Kidney (tissue), 14 donors: ENCODE data around the gene NR3C2. TPM values are rescaled to one million over a fixed set of nuclear protein-coding genes. Genes with fewer than 3 reads are reported as not detected.
"Not testable (repeated sequence)": the region's sequence is repeated elsewhere in the genome, so short reads cannot be mapped to it uniquely, and the experiment has no call there.

ENCODE experiments used
- DNase-seq, 5 donors: peaks; one replicate each; pipeline ENCODE4 v3.0.0-alpha.2; 2013 to 2020
- FAIRE-seq: peaks from 2 replicates; lab custom pipeline; 2012; peaks lifted over from hg19 to GRCh38; lab: Jason Lieb, UNC
- H3K27ac ChIP-seq, 2 donors: one replicate each; pipeline ENCODE4 v1.7.0; 2013; ENCODE audit warnings: low read depth in 2 of 2, low read length in 2 of 2, inconsistent platforms in 1 of 2
- H3K27me3 ChIP-seq: one replicate; pipeline ENCODE4 v1.7.1; 2013; ENCODE audit warnings: low read length, inconsistent platforms; ENCODE audit not compliant: control insufficient read depth, insufficient read depth
- H3K36me3 ChIP-seq, 3 donors: one replicate each; pipeline versions ENCODE4 v1.7.0 to v1.7.1; 2013; ENCODE audit warnings: low read length in 3 of 3, control low read depth in 1 of 3, inconsistent platforms in 1 of 3; ENCODE audit not compliant: insufficient read depth in 3 of 3, control insufficient read depth in 2 of 3
- H3K4me1 ChIP-seq, 3 donors: one replicate each; pipeline versions ENCODE4 v1.7.0 to v1.7.1; 2013; ENCODE audit warnings: low read length in 3 of 3, inconsistent platforms in 1 of 3, low read depth in 1 of 3; ENCODE audit not compliant: control insufficient read depth in 2 of 3, insufficient read depth in 2 of 3
- H3K4me3 ChIP-seq, 3 donors: one replicate each; pipeline versions ENCODE4 v1.7.0 to v1.8.1; 2013; ENCODE audit warnings: low read length in 3 of 3, control low read depth in 1 of 3, inconsistent platforms in 1 of 3
- H3K9ac ChIP-seq, 3 donors: one replicate each; pipeline versions ENCODE4 v1.7.0 to v1.7.1; 2013; ENCODE audit warnings: low read length in 3 of 3, control low read depth in 1 of 3, inconsistent platforms in 1 of 3
- H3K9me3 ChIP-seq, 3 donors: one replicate each; pipeline versions ENCODE4 v1.7.0 to v1.7.1; 2013; ENCODE audit warnings: low read length in 3 of 3, control low read depth in 1 of 3, inconsistent platforms in 1 of 3; ENCODE audit not compliant: control insufficient read depth in 2 of 3, insufficient read depth in 1 of 3
- intact Hi-C: fragments of 100-400 bp; cut with DNase I; formaldehyde crosslinking; loops from one replicate; pipeline ENCODE4 v1.11.1; 2022
- polyA plus RNA-seq: library from polyadenylated mRNA; stranded (reverse); fragments of 350-450 nt; fragmentation: Illumina TruSeq; extraction: RNeasy Lipid Tissue Mini Kit (QIAGEN cat#74804); gene quantifications from one replicate; pipeline ENCODE4 v1.2.3, GENCODE V29; 2014; ENCODE audit warnings: low read depth, low replicate concordance; ENCODE audit not compliant: insufficient read depth
- total RNA-seq: library from RNA; stranded (reverse); fragmentation: NEBNext Ultra II Directional; extraction: Animal tissue kit (Norgen Biotek cat#: 25700); gene quantifications from one replicate; pipeline ENCODE4 v1.2.1, GENCODE V29; 2021
- TF ChIP-seq, protein P1 (sequence below): IDR thresholded peaks from 3 replicates; pipeline ENCODE4 v1.5.1; 2012; ENCODE audit warnings: mild to moderate bottlenecking, moderate library complexity, borderline replicate concordance; ENCODE audit not compliant: insufficient read depth; ENCODE audit errors: extremely low read depth
- donor health status: control.
- donor health status: control.
- donor health status: control.
- donor health status: control.
- donor health status: control.
- donor health status: DM: yes; HTN: yes; CAD: no.
- donor health status: Normal renal cell carcinoma (clear cell type).

The NR3C2 gene
- total and polyA plus RNA-seq, 2 donors from 2014 or later: 8.7 to 43.4 TPM

DNA sequence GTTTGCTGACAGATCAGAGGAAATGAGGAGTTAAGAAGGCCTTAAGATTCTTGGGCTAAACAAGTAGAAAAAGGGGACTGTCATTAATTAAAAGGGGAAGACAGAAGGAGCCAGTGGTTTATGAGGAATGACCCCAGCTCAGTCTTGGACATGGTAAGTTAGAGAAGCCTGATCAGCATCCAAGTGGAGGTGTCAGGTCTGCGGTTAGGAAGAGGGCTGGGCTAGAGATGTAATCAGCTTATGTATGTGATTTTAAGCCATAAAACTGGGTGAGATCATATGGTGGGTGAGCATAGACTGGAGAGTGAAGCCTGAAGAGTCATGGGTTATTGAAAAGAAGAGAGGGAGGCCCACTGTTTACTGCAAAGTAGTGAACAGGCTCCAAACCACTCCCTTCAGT lies 246.1 kb downstream of the NR3C2 start:
- H3K4me1 ChIP-seq: peaks cover 0 to 3% (median 0%) of the 10 kb centered on the region in 3 donors
- TF ChIP-seq, protein P1, sequence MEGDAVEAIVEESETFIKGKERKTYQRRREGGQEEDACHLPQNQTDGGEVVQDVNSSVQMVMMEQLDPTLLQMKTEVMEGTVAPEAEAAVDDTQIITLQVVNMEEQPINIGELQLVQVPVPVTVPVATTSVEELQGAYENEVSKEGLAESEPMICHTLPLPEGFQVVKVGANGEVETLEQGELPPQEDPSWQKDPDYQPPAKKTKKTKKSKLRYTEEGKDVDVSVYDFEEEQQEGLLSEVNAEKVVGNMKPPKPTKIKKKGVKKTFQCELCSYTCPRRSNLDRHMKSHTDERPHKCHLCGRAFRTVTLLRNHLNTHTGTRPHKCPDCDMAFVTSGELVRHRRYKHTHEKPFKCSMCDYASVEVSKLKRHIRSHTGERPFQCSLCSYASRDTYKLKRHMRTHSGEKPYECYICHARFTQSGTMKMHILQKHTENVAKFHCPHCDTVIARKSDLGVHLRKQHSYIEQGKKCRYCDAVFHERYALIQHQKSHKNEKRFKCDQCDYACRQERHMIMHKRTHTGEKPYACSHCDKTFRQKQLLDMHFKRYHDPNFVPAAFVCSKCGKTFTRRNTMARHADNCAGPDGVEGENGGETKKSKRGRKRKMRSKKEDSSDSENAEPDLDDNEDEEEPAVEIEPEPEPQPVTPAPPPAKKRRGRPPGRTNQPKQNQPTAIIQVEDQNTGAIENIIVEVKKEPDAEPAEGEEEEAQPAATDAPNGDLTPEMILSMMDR: no peak
- H3K27ac ChIP-seq: no peak overlapping the region
- no peaks in the 10 kb centered on the region for H3K27me3 ChIP-seq
- H3K4me3 ChIP-seq: no peak overlapping the region
- intact Hi-C loops: no loop called here
- H3K9ac ChIP-seq: no peak overlapping the region
- peaks cover 0 to 8% (median 4%) of the 10 kb centered on the region in 3 donors for H3K36me3 ChIP-seq
- no peak for FAIRE-seq
- no peak for DNase-seq
- no peaks in the 10 kb centered on the region for H3K9me3 ChIP-seq

DNA sequence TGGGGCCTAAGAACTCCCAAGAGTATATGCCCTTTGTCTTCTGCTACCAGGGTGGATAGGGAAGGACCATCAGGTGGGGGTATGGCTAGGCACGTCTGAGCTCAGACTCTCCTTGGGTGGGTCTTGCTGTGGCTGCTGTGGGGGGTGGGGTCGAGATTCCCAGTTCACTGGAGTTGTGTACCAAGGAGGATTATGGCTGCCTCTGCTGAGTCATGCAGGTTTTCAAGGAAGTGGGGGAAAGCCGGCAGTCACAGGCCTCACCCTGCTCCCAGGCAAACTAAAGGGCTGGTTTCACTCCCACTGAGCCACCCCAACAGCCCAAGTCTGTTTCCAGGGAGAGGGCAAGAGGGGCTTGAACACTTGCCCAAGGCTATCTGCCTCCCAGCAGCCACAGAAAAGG lies 249.7 kb downstream of the NR3C2 start:
- peaks cover 0 to 3% (median 0%) of the 10 kb centered on the region in 3 donors for H3K4me1 ChIP-seq
- DNase-seq: no peak
- H3K9ac ChIP-seq: no peak overlapping the region
- no peaks in the 10 kb centered on the region for H3K27me3 ChIP-seq
- intact Hi-C loops: no loop called here
- no peak overlapping the region for H3K4me3 ChIP-seq
- H3K27ac ChIP-seq: no peak overlapping the region
- H3K36me3 ChIP-seq: peaks cover 0 to 8% (median 4%) of the 10 kb centered on the region in 3 donors
- FAIRE-seq: no peak
- TF ChIP-seq, protein P1: no peak
- H3K9me3 ChIP-seq: no peaks in the 10 kb centered on the region

DNA sequence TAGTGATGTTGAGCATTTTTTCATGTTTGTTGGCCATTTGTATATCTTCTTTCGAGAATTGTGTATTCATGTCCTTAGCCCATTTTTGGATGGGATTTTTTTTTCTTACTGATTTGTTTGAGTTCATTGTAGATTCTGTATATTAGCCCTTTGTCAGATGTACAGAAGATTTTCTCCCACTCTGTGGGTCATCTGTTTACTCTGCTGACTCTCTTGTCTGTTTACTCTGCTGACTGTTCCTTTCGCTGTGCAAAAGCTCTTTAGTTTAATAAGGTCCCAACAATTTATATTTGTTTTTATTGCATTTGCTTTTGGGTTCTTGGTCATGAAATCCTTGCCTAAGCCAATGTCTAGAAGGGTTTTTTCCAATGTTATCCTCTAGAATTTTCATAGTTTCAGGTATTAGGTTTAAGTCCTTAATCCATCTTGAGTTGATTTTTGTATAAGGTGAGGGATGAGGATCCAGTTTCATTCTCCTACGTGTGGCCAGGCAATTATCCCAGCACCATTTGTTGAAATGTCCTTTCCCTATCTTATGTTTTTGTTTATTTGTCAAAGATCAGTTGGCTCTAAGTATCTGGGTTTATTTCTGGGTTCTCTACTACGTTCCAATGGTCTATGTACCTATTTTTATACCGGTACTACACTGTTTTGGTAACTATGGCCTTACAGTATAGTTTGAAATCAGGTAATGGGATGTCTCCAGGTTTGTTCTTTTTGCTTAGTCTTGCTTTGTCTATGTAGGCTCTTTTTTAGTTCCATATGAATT lies 254.6 kb downstream of the NR3C2 start:
- FAIRE-seq, H3K27ac ChIP-seq, intact Hi-C loops, H3K4me1 ChIP-seq, H3K4me3 ChIP-seq, DNase-seq, H3K9ac ChIP-seq, H3K27me3 ChIP-seq, H3K9me3 ChIP-seq, H3K36me3 ChIP-seq: not testable (repeated sequence)

DNA sequence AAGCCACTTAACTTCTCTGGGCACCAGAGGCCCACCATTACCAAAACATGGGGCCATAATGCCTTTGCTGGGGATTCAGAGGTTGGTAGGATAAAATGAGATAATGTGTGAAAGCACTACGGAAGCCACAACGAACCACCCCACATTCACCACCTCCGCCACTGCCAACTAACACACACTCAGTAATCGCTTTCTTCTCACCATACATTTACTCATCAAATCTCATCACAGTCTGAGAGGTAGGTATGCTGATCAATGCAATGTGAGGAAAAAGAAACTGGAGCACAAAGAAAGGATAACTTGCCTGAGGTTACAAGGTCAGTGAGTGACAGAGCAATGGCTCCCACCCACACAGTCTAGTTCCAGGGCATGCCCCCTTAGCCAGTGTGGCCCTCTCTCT lies 257.3 kb downstream of the NR3C2 start:
- Histone ChIP-seq H3K36me3 (no peaks in the 10 kb centered on the region), H3K9me3 (no peaks in the 10 kb centered on the region), H3K4me1 (no peaks in the 10 kb centered on the region), H3K9ac (no peak overlapping the region), H3K27ac (no peak overlapping the region), H3K27me3 (no peaks in the 10 kb centered on the region), H3K4me3 (no peak overlapping the region)
- TF ChIP-seq, protein P1: no peak
- DNase-seq (no peak), FAIRE-seq (no peak)
- intact Hi-C loops: no loop called here
